HepG2 (cell line): ENCODE measurements around the gene MAP2K5. TPM values are rescaled to one million over a fixed set of nuclear protein-coding genes. Genes with fewer than 3 reads are reported as not detected.

ENCODE experiments used
- ARNT2 ChIP-seq: sonication (generic); formaldehyde crosslinking; IDR thresholded peaks from 2 replicates; pipeline ENCODE4 v1.8.0; 2022; ENCODE audit warnings: mild to moderate bottlenecking, low read depth, missing genetic modification reagents, moderate library complexity
- BHLHE40 ChIP-seq: IDR thresholded peaks from 2 replicates; pipeline ENCODE4 v1.6.1; 2011; ENCODE audit warnings: low read length, improper control_type of control experiment
- GABPB1 ChIP-seq: IDR thresholded peaks from 2 replicates; pipeline ENCODE4 v1.6.1; 2016; ENCODE audit warnings: mild to moderate bottlenecking, missing genetic modification reagents, moderate library complexity, missing compliant biosample characterization
- HNRNPH1 ChIP-seq: fragments of 200-400 bp; formaldehyde crosslinking; optimal IDR thresholded peaks from 2 replicates; pipeline ENCODE3; 2017; ENCODE audit warnings: mild to moderate bottlenecking, low read depth, low read length
- HNRNPLL ChIP-seq: fragments of 200-400 bp; formaldehyde crosslinking; IDR thresholded peaks from 2 replicates; pipeline ENCODE4 v1.6.1; 2017; ENCODE audit warnings: mild to moderate bottlenecking, low read depth, low read length; ENCODE audit not compliant: poor library complexity, severe bottlenecking
- PAWR ChIP-seq: sonication (generic); formaldehyde crosslinking; IDR thresholded peaks from 2 replicates; pipeline ENCODE4 v1.4.0; 2020; ENCODE audit warnings: missing genetic modification reagents, mild to moderate bottlenecking, borderline replicate concordance
- POLR2A ChIP-seq, 2 experiments: IDR thresholded peaks; 2 replicates each; pipeline ENCODE4 v1.6.1; 2011; ENCODE audit warnings: low read depth in 2 of 2, low read length in 2 of 2, mild to moderate bottlenecking in 1 of 2, moderate library complexity in 1 of 2; ENCODE audit not compliant: insufficient read depth in 1 of 2
- RNF2 ChIP-seq: fragments of 450-650 bp; conservative IDR thresholded peaks from 2 replicates; pipeline ENCODE4 v1.6.1; 2016; ENCODE audit warnings: low read depth
- TARDBP ChIP-seq: sonication (generic); formaldehyde crosslinking; IDR thresholded peaks from 2 replicates; pipeline ENCODE4 v1.8.0; 2022; ENCODE audit warnings: mild to moderate bottlenecking, missing genetic modification reagents
- ZNF460 ChIP-seq: sonication (generic); formaldehyde crosslinking; IDR thresholded peaks from 2 replicates; pipeline ENCODE4 v1.5.1; 2020; ENCODE audit warnings: missing genetic modification reagents, mild to moderate bottlenecking, borderline replicate concordance
- ZNF616 ChIP-seq: sonication (generic); formaldehyde crosslinking; IDR thresholded peaks from 2 replicates; pipeline ENCODE4 v1.5.0; 2020; ENCODE audit warnings: low read depth, mild to moderate bottlenecking, missing genetic modification reagents
- ZNF816 ChIP-seq: sonication (generic); formaldehyde crosslinking; IDR thresholded peaks from 2 replicates; pipeline ENCODE4 v1.8.0; 2022; ENCODE audit warnings: missing genetic modification reagents, mild to moderate bottlenecking, borderline replicate concordance
- ZSCAN21 ChIP-seq: sonication (generic); formaldehyde crosslinking; IDR thresholded peaks from 2 replicates; pipeline ENCODE4 v1.8.0; 2022; ENCODE audit warnings: mild to moderate bottlenecking, missing genetic modification reagents, moderate library complexity, borderline replicate concordance
- polyA plus RNA-seq, 8 experiments: library from polyadenylated mRNA; depleted of rRNA in 3 of 8; stranded (reverse) in 7 of 8; unstranded in 1 of 8; fragments of >200 nt; fragmentation: Illumina TruSeq in 4 of 8; extraction: Trizol in 4 of 8; gene quantifications; 2 replicates each; pipeline versions ENCODE4 v1.2.1 to v1.2.3, GENCODE V29; 2011 to 2016; ENCODE audit warnings: low read depth in 4 of 8, missing spikeins in 1 of 8, mixed read lengths in 1 of 8; ENCODE audit not compliant: insufficient read depth in 1 of 8
- total RNA-seq, 5 experiments: library from RNA; depleted of rRNA; stranded (reverse); fragments of >200 nt; fragmentation: Illumina TruSeq; extraction: Trizol; gene quantifications; 2 replicates each; pipeline ENCODE4 v1.2.3, GENCODE V29; 2016; ENCODE audit warnings: low read depth in 1 of 5
- TF ChIP-seq, protein P1 (sequence below): sonication (generic); formaldehyde crosslinking; IDR thresholded peaks from 2 replicates; pipeline ENCODE4 v1.4.0; 2020; ENCODE audit warnings: missing genetic modification reagents
- TF ChIP-seq, protein P2 (sequence below): IDR thresholded peaks from 2 replicates; pipeline ENCODE4 v1.6.1; 2016; ENCODE audit warnings: low read depth, borderline replicate concordance
- TF ChIP-seq, protein P3 (sequence below): sonication (generic); formaldehyde crosslinking; IDR thresholded peaks from 2 replicates; pipeline ENCODE4 v1.8.0; 2022; ENCODE audit warnings: mild to moderate bottlenecking, missing genetic modification reagents, moderate library complexity
- TF ChIP-seq, protein P4 (sequence below): sonication (generic); formaldehyde crosslinking; IDR thresholded peaks from 2 replicates; pipeline ENCODE4 v1.9.0; 2022; ENCODE audit warnings: missing genetic modification reagents, mild to moderate bottlenecking, borderline replicate concordance
- TF ChIP-seq, protein P5 (sequence below): sonication (generic); formaldehyde crosslinking; IDR thresholded peaks from 2 replicates; pipeline ENCODE4 v1.5.1; 2020; ENCODE audit warnings: mild to moderate bottlenecking, missing genetic modification reagents, moderate library complexity

Gene MAP2K5
- total and polyA plus RNA-seq, 2 of the 13 experiments (the other 11 are each of a cell fraction or from before 2014, with no cell fraction given), result 4.0 to 4.3 TPM

DNA sequence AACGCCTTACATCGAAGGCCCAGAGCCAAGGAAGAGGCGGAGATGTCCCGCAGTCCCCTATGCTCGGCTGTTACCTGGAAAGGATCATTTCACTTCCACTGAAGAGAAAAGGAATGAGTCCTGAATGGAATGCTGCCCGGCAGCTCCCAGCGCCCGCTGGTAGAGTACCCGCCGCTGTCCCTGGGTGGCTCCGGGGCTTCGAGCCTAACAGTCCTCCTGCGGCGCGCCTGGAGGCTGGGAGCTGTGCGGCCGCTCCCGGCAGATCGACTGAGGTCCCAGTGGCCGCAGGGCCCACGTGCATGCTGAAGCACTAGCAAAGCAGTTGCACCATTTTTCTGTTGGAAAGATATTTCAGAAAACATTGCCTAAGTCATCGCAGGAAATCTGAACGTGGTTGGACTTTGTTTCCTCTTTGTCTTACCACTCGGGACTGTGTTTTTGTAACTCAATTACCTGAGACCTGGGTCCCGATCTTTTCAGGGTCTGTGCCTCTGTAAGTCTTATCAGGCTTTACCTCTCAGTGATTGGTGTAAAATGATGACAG lies 296.4 kb downstream of the MAP2K5 start (continued):
- TF ChIP-seq ARNT2 (peak; percentile 49; the same call in 1 of the 2 replicates), ZSCAN21 (peak; percentile 79; the same call in 1 of the 2 replicates), PAWR (CRISPR knock-in tag) (no peak), RNF2 (peak; percentile 84), HNRNPLL (peak; percentile 94), BHLHE40 (0 out of 2 replicates have a peak, but pooled peaks have one; percentile 45), POLR2A (IDR thresholded peaks at IDR 0.05; ENCODE audit: insufficient read depth in 1 of 2, low read depth in 2 of 2, low read length in 2 of 2) (peak in 1 of 2 experiments; percentile 43; a peak in 1 of 4 replicates), GABPB1 (CRISPR knock-in tag) (peak; percentile 62; the same call in 1 of the 2 replicates), ZNF616 (CRISPR knock-in tag) (0 out of 2 replicates have a peak, but pooled peaks have one; percentile 50), TARDBP (CRISPR knock-in tag) (peak; percentile 24; the same call in 1 of the 2 replicates), HNRNPH1 (no peak), ZNF816 (CRISPR knock-in tag) (peak; percentile 60; the same call in 1 of the 2 replicates), ZNF460 (no peak)
- TF ChIP-seq, protein P1, sequence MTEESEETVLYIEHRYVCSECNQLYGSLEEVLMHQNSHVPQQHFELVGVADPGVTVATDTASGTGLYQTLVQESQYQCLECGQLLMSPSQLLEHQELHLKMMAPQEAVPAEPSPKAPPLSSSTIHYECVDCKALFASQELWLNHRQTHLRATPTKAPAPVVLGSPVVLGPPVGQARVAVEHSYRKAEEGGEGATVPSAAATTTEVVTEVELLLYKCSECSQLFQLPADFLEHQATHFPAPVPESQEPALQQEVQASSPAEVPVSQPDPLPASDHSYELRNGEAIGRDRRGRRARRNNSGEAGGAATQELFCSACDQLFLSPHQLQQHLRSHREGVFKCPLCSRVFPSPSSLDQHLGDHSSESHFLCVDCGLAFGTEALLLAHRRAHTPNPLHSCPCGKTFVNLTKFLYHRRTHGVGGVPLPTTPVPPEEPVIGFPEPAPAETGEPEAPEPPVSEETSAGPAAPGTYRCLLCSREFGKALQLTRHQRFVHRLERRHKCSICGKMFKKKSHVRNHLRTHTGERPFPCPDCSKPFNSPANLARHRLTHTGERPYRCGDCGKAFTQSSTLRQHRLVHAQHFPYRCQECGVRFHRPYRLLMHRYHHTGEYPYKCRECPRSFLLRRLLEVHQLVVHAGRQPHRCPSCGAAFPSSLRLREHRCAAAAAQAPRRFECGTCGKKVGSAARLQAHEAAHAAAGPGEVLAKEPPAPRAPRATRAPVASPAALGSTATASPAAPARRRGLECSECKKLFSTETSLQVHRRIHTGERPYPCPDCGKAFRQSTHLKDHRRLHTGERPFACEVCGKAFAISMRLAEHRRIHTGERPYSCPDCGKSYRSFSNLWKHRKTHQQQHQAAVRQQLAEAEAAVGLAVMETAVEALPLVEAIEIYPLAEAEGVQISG, result peak; percentile 42; the same call in 1 of the 2 replicates
- TF ChIP-seq, protein P2, sequence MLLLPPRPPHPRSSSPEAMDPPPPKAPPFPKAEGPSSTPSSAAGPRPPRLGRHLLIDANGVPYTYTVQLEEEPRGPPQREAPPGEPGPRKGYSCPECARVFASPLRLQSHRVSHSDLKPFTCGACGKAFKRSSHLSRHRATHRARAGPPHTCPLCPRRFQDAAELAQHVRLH (CRISPR knock-in tag), result no peak
- TF ChIP-seq, protein P3, sequence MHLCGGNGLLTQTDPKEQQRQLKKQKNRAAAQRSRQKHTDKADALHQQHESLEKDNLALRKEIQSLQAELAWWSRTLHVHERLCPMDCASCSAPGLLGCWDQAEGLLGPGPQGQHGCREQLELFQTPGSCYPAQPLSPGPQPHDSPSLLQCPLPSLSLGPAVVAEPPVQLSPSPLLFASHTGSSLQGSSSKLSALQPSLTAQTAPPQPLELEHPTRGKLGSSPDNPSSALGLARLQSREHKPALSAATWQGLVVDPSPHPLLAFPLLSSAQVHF (CRISPR knock-in tag), result 0 out of 2 replicates have a peak, but pooled peaks have one; percentile 26
- TF ChIP-seq, protein P4, sequence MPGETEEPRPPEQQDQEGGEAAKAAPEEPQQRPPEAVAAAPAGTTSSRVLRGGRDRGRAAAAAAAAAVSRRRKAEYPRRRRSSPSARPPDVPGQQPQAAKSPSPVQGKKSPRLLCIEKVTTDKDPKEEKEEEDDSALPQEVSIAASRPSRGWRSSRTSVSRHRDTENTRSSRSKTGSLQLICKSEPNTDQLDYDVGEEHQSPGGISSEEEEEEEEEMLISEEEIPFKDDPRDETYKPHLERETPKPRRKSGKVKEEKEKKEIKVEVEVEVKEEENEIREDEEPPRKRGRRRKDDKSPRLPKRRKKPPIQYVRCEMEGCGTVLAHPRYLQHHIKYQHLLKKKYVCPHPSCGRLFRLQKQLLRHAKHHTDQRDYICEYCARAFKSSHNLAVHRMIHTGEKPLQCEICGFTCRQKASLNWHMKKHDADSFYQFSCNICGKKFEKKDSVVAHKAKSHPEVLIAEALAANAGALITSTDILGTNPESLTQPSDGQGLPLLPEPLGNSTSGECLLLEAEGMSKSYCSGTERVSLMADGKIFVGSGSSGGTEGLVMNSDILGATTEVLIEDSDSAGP (CRISPR knock-in tag), result peak; percentile 39; the same call in 1 of the 2 replicates
- TF ChIP-seq, protein P5, sequence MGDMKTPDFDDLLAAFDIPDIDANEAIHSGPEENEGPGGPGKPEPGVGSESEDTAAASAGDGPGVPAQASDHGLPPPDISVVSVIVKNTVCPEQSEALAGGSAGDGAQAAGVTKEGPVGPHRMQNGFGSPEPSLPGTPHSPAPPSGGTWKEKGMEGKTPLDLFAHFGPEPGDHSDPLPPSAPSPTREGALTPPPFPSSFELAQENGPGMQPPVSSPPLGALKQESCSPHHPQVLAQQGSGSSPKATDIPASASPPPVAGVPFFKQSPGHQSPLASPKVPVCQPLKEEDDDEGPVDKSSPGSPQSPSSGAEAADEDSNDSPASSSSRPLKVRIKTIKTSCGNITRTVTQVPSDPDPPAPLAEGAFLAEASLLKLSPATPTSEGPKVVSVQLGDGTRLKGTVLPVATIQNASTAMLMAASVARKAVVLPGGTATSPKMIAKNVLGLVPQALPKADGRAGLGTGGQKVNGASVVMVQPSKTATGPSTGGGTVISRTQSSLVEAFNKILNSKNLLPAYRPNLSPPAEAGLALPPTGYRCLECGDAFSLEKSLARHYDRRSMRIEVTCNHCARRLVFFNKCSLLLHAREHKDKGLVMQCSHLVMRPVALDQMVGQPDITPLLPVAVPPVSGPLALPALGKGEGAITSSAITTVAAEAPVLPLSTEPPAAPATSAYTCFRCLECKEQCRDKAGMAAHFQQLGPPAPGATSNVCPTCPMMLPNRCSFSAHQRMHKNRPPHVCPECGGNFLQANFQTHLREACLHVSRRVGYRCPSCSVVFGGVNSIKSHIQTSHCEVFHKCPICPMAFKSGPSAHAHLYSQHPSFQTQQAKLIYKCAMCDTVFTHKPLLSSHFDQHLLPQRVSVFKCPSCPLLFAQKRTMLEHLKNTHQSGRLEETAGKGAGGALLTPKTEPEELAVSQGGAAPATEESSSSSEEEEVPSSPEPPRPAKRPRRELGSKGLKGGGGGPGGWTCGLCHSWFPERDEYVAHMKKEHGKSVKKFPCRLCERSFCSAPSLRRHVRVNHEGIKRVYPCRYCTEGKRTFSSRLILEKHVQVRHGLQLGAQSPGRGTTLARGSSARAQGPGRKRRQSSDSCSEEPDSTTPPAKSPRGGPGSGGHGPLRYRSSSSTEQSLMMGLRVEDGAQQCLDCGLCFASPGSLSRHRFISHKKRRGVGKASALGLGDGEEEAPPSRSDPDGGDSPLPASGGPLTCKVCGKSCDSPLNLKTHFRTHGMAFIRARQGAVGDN, result peak; percentile 96
